Activated CD4-positive, alpha-beta T cell treated with anti-CD3 and anti-CD28 coated beads for 48 hours (primary cell): ENCODE measurements around the gene CCDC188.

Experiments
- DNase-seq: peaks from one replicate; pipeline ENCODE4 v3.0.0-alpha.2; 2020

CCDC188 gene

GRCh38 chr22:20150381-20151275 is at the start of gene CCDC188:
TSS of gene CCDC188 (minus strand) at chr22:20151055. CDS start at chr22:20150986, 69 bp downstream.
- no peak for DNase-seq

- DNase-seq = no peak
These were observed 49.1 kb upstream of the CCDC188 start for GRCh38 chr22:20199906-20200305.

DNA sequence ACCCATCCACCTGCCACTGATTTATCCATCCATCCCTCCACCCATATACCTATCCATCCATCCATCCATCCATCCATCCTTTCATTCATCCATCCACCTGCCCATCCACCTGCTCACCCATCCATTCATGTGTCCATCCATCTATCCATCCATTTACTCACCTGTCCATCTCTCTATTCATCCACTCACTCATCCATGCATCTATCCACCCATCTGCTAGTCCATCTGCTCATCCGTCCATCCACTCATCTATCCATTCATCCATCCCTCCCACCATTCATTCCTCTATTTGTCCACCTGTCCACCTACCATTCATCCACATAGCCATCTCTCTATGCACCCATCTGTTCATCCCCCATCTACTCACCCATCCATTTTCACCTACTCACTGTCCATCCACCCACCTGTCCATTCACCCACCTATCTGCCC is 48.6 kb upstream of the CCDC188 start:
- DNase-seq = no peak

DNA sequence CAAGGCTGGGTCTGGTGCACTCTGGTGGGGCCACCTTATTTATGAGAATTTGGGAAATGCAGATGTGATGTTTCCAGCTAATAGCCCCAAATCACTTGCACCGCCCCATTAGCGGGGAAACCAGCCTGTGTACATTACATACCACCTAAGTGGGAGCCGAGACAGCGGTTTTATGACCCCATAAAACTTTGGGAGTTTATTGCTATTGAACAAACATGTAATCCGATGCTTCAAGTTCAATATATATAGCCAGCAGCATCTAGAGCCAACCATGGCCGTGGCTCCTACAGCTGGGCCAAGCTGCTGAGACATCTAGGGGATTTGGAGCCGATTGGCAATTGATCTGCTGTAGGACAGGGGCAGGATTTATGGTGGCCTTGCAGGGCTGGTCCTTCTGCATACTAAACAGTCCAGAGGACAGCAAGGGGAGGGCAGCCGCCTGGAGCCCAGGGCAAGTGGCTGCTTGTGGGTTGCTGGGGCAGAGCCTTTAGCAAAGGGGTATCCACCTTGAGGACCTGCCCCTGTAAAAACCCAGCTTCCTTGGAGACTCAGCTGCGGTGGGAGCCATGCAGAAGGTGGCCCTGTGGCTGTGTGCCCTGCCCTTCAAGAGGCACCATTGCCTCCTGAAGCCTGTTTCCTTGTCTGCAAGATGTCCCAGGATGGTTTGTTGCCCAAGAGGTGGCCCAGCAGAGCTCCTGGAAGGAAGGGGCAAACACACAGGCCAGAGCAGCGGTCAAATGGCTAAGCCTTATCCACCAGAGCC is 47.9 kb upstream of the CCDC188 start:
- DNase-seq = no peak

GRCh38 chr22:20197407-20198030 is 46.7 kb upstream of the CCDC188 start:
- no peak for DNase-seq

DNA sequence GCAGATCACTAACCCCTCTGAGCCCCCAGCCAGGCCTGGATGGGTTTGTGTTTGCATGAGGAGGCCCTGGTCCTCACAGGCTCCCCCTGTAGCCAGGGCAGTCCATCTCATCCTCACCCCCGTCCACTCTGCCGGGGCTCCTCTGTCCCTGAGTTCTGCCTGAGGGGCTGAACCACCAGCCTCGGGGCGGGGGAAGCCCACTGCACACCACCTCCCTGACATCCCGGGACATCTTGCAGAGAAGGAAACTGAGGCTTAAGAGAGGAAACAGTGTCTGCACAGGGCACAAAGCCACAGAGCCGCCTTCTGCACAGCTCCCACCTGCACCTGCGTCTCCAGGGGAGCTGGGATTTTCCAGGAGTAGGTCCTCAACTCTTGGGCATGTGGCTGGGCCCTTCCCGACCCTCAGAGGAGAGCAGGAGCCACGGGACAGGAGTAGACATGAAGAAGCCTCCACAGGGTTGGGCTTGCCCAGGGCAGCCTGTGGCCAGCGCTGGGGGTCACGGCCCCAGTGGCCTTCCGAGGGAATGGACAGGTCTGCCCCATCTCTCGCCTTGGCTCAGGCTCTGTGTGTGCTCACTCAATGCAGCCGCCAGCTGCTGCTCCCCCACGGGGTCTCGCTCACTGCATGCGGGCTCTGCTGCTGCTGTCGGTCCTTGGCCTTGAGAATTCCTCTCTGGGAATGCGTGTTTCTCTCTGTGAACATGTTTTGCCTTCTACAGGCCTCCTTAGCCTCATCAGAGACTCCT is 45.4 kb upstream of the CCDC188 start:
- DNase-seq = no peak

DNA sequence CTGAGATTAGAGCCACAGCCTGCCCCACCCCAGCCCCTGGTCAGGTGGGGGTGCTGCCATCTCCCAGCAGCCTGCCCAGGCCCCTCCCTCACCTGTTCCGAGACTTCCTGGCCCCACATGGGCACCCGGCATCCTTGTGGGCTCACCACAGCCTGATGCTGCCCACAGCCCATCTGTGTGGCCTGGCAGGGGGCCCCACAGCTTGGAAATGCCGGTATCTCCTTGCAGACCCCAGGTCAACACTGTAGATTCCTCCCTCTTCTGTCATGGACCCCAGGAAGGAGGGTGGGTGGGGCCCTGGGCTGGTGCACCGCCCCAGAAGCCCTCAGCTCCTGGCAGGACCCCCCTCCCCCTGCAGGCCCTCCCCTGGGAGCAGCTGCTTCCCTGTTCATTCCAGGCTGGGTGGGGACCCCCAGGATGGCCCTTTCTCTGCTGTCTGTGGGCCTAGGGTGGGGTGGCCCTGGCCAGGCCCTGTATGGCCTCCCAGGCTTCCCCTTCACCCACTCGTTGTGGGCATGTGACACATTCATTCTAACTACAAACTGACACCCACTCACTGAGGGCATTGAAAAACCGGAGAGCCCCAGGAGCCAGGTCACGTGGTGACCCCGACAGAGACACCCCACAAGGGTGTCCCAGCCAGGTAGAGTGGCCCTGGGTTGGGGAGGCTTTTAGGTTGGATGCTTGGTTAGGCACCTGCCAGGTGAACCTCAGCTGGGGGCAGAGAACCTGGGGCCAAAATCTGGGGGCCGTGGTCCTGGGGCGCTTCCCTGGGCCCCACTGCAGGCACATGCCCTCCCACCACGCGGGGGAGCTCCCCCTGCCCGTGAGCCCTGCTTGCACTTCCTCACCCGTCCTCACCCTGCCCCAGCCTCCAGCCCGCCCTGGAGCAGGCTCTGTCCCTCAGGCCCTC is 44.1 kb upstream of the CCDC188 start:
- no peak for DNase-seq

GRCh38 chr22:20193761-20194494 is 43.1 kb upstream of the CCDC188 start:
- DNase-seq = no peak

DNA sequence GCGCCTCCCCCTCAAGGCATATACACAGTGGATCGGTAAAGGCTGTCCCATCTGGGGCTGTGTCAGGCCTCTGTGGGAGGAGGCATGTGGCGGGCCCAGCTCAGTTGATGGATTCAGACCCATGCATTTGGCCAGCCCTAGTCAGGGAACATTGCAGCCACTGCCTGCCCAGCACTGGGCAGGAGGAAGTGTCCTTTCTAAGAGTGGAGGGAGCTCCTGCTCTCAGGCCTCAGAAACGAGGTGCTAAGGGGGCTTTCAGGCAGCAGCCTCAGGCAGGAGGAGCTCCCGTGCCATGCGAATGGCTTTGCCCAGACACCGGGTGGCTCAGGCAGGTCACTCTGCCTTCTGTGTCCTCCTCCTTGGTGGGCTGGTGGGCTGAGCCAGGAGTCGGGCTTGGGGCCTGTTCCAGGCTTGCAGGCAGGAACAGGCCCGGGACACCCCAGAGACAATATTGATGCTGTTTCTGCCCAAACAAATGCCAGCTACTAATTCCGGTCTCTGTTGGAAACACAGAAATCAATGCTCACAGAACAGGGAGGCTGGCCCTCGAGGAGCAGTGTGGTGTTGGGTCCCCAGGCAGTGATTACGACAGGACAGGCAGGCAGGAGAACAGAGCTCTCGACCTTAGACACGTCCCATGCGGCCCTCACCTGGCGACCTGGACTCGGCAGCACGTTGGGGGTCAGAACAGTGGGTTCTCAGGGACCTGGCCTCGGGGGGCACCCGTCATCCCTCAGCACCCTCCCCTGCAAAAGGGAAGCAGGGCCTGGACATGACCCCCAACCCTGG is 42.3 kb upstream of the CCDC188 start:
- DNase-seq = no peak

GRCh38 chr22:20192293-20192971 is 41.6 kb upstream of the CCDC188 start:
- no peak for DNase-seq

DNA sequence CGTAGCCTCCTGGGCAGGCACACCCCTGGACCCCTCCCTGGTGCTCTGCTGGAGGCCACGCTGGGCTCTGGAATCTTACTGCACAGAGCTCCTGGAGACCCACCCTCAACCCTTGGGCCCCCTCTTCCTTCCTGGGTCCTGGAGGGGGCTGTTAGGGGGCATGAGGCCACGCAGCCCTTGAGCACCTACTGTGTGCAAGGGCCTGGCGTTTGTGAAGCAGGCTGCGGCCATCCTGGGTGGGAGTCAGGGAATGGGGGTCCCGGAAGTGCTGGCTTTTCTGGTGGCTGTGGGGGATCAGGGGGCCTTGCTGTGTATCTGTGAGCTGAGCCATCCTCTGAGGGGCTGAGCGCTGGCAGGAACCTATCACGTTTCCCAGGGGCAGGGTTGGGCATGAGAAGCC is 40.9 kb upstream of the CCDC188 start:
- DNase-seq = no peak

DNA sequence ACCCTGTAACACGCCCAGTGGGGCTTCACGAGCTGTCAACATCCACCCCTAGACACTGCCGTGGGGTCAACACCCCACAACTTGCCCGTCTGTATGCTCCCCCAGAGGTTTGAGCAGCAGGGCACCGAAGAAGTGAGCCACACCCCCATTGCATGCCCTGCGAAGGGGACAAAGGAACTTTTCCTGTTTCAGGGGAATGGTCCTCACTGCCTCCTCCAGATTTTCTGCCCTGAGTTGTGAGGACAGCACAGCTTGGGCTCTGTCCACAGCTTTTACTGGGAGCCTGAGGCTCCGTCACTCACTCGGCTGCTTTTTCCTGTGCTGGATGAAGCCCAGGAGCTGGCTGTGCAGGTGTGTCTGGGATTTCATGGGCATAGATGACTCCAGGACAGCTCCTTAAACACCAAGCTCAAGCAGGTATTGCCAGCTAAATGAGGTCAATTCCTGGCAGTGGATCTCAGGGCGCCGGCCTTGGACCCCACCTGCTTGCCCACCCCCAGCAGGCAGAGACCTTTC is 40.2 kb upstream of the CCDC188 start:
- no peak for DNase-seq

DNA sequence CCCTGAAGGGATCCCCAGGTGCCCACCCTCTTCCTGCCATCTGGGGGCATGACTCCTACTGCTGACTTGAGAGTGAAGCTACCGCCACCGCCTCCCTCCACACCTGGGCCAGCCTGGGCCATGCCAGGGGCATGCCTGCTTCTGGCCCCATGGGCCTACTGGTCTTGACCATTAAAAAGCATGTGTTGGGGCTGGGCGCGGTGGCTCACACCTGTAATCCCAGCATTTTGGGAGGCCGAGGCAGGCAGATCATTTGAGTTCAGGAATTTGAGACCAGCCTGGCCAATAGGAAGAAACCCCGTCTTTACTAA is 37.7 kb upstream of the CCDC188 start:
- no peak for DNase-seq

GRCh38 chr22:20187777-20188566 is 37.1 kb upstream of the CCDC188 start:
- no peak for DNase-seq

DNA sequence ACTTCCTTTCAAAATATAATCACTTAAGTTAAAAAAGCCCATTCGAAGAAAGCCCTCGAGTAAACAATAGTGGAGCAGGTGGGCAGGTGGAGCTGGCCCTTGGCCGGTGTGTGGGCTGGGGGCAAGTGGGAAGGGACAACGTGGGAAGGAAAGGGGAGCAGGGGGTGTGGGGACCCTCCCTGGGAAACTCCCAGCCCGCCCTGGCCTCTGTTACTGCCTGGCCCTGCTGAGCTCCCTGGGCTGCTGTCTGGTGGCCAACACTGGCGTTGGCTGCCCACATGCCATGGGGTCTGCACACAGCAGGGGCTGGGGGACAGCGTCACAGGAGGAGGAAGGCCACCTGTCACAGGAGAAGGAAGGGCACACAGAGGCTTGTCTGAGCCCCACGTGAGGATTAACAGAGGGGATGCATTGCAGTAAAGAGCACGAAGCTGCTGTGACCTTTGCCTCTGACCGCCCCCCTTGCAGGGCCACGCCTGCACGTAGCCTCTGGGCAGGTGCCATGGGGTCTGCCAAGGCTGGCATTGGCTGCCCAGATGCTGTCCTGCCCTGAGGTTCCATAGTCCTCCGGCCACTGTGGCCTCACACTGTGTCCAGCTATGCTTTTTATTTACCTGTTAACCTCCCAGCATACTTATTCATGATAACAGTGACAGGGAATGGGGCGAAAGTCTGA is 36.2 kb upstream of the CCDC188 start:
- no peak for DNase-seq

GRCh38 chr22:20186183-20186870 is 35.5 kb upstream of the CCDC188 start:
- no peak for DNase-seq

DNA sequence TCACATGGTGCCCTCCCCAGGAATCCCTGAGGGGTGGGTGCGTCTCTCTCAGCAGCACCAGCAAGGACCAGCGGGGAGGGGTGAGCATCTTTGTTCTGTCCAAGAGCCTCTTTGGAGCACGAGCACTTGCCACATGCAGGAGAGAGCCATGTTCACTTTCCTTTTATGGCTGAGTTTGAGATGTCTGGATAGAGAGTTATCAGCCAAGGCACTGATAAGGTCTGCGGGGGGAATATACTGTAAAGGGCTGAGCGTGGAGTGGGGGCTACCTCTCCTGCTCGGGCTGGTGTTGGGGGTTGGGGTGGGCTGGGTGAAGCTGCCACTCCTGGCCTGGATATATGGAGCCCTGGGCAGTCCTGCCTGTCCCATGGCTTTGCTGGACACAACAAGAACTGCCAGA is 34.9 kb upstream of the CCDC188 start:
- no peak for DNase-seq
